GM12873 (cell line): ENCODE measurements around the gene NAP1L1.
A peak's percentile ranks its signal among the peaks of the same experiment; 100 is the strongest.

ENCODE experiments used
- CTCF ChIP-seq: IDR thresholded peaks from 2 replicates; pipeline ENCODE4 v1.5.1; 2012; ENCODE audit warnings: low read depth, mild to moderate bottlenecking, moderate library complexity, low read length, control low read depth; ENCODE audit not compliant: insufficient read depth; ENCODE audit errors: missing control alignments

NAP1L1 gene

GRCh38 chr12:76080729-76081415 is 3.6 kb downstream of the NAP1L1 start:
- TF ChIP-seq CTCF, result peak; percentile 17

GRCh38 chr12:76080017-76080728 is 4.3 kb downstream of the NAP1L1 start:
- no peak for TF ChIP-seq CTCF

- no peak for TF ChIP-seq CTCF
Observed at GRCh38 chr12:76078748-76079147, 5.7 kb downstream of the NAP1L1 start.

GRCh38 chr12:76075448-76075847 is 9.0 kb downstream of the NAP1L1 start:
- no peak for TF ChIP-seq CTCF

- TF ChIP-seq CTCF, result no peak
Observed at GRCh38 chr12:76074701-76075336, 9.7 kb downstream of the NAP1L1 start.

GRCh38 chr12:76073561-76073960 is 10.9 kb downstream of the NAP1L1 start:
- TF ChIP-seq CTCF, result no peak

- no peak for TF ChIP-seq CTCF
Observed at GRCh38 chr12:76072568-76072967, 11.9 kb downstream of the NAP1L1 start.
